ENCODE measurements around the gene CLRN3.

GRCh38 chr10:127934383-127934782 is 41.6 kb upstream of the CLRN3 start:
- TF ChIP-seq, protein P1, sequence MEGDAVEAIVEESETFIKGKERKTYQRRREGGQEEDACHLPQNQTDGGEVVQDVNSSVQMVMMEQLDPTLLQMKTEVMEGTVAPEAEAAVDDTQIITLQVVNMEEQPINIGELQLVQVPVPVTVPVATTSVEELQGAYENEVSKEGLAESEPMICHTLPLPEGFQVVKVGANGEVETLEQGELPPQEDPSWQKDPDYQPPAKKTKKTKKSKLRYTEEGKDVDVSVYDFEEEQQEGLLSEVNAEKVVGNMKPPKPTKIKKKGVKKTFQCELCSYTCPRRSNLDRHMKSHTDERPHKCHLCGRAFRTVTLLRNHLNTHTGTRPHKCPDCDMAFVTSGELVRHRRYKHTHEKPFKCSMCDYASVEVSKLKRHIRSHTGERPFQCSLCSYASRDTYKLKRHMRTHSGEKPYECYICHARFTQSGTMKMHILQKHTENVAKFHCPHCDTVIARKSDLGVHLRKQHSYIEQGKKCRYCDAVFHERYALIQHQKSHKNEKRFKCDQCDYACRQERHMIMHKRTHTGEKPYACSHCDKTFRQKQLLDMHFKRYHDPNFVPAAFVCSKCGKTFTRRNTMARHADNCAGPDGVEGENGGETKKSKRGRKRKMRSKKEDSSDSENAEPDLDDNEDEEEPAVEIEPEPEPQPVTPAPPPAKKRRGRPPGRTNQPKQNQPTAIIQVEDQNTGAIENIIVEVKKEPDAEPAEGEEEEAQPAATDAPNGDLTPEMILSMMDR (IDR thresholded peaks at IDR 0.05) = no peak
- no peak for TF ChIP-seq EZH2 (IDR thresholded peaks at IDR 0.05; ENCODE audit: borderline replicate concordance, insufficient read depth, low read depth, low read length, poor library complexity, severe bottlenecking)

All from B cell (primary cell).